ENCODE measurements around the gene CARMIL3.
"Not testable (repeated sequence)": the region's sequence is repeated elsewhere in the genome, so short reads cannot be mapped to it uniquely, and the experiment has no call there.

GRCh38 chr14:24020520-24020919 is 31.3 kb upstream of the CARMIL3 start:
- not testable (repeated sequence) for TF ChIP-seq CTCF (conservative IDR thresholded peaks at IDR 0.05; ENCODE audit: low read length); EZH2phosphoT487 (IDR thresholded peaks at IDR 0.05; ENCODE audit: borderline replicate concordance)
